CD4-positive, alpha-beta T cell (primary cell): ENCODE measurements around the gene KRT39. TPM values are rescaled to one million over a fixed set of nuclear protein-coding genes. Genes with fewer than 3 reads are reported as not detected.

Experiments
- ATAC-seq: fragments of 200-7000 bp; cut with Tn5 transposase; one replicate; pipeline ENCODE4 v1.10.0; 2022; ENCODE audit warnings: mild to moderate bottlenecking; ENCODE audit not compliant: poor library complexity
- CTCF ChIA-PET: fragments of 350-600 bp; sonication (Branson Sonifier 250); formaldehyde crosslinking; loops from one replicate; lab custom pipeline; 2021; ENCODE audit warnings: antibody characterized with exemption, inconsistent platforms; lab: Charles Lee
- POLR2A ChIA-PET: fragments of 350-600 bp; sonication (Branson Sonifier 250); formaldehyde crosslinking; loops from one replicate; lab custom pipeline; 2021; ENCODE audit warnings: antibody characterized with exemption, inconsistent platforms; lab: Charles Lee
- DNase-seq, 14 experiments: peaks; one replicate each; pipeline ENCODE4 v3.0.0-alpha.2; 2013 to 2020; ENCODE audit warnings: mixed read lengths in 2 of 14
- H3K27ac ChIP-seq, 2 donors: one replicate each; pipeline versions ENCODE4 v1.5.1 to v1.7.0; 2013; ENCODE audit warnings: low read length in 2 of 2, low read depth in 1 of 2, mild to moderate bottlenecking in 1 of 2
- H3K27me3 ChIP-seq, 2 experiments: 1 replicate in 1 of 2; 2 replicates in 1 of 2; pipeline versions ENCODE4 v1.6.1 to v1.7.0; 2013; ENCODE audit warnings: low read length in 2 of 2, control low read depth in 1 of 2, mild to moderate bottlenecking in 1 of 2, moderate library complexity in 1 of 2; ENCODE audit not compliant: insufficient read depth in 2 of 2, control insufficient read depth in 1 of 2
- H3K36me3 ChIP-seq: one replicate; pipeline ENCODE4 v1.6.1; 2013; ENCODE audit warnings: low read length, control low read depth; ENCODE audit not compliant: insufficient read depth
- H3K4me1 ChIP-seq: one replicate; pipeline ENCODE4 v1.6.1; 2013; ENCODE audit warnings: low read length, control low read depth; ENCODE audit not compliant: insufficient read depth
- H3K4me3 ChIP-seq: one replicate; pipeline ENCODE4 v1.5.1; 2013; ENCODE audit warnings: mild to moderate bottlenecking, low read length, moderate library complexity
- H3K9me3 ChIP-seq, 2 experiments: 1 replicate in 1 of 2; 2 replicates in 1 of 2; pipeline versions ENCODE4 v1.6.1 to v1.7.0; 2013; ENCODE audit warnings: low read length in 2 of 2, mild to moderate bottlenecking in 2 of 2, control low read depth in 1 of 2, moderate library complexity in 1 of 2; ENCODE audit not compliant: control insufficient read depth in 1 of 2, insufficient read depth in 1 of 2
- H3K27ac Mint-ChIP-seq: one replicate; pipeline ENCODE4 v1.8.0; 2020; ENCODE audit warnings: mixed read lengths
- H3K27me3 Mint-ChIP-seq: one replicate; pipeline ENCODE4 v1.8.0; 2021; ENCODE audit warnings: mixed read lengths
- H3K36me3 Mint-ChIP-seq: one replicate; pipeline ENCODE4 v1.8.0; 2021; ENCODE audit warnings: low read depth, mixed read lengths
- H3K4me1 Mint-ChIP-seq: one replicate; pipeline ENCODE4 v1.8.0; 2021; ENCODE audit warnings: low read depth, mixed read lengths
- H3K4me3 Mint-ChIP-seq: one replicate; pipeline ENCODE4 v1.8.0; 2020; ENCODE audit warnings: mild to moderate bottlenecking, mixed read lengths
- H3K9me3 Mint-ChIP-seq: one replicate; pipeline ENCODE4 v1.8.0; 2020; ENCODE audit warnings: mixed read lengths
- CTCF ChIP-seq: fragments of 200-600 bp; IDR thresholded peaks from one replicate; pipeline ENCODE4 v1.8.0; 2022; ENCODE audit warnings: antibody characterized with exemption, mild to moderate bottlenecking
- intact Hi-C, 2 experiments: fragments of 100-400 bp; cut with DNase I in 1 of 2; cut with micrococcal nuclease in 1 of 2; formaldehyde crosslinking; loops; one replicate each; pipeline versions ENCODE4 v1.15.1 to v1.9.0; 2023 to 2025; cut with DNase I, micrococcal nuclease
- total RNA-seq, 174 experiments: library from RNA in 2 of 174; stranded (reverse) in 2 of 174; gene quantifications; one replicate each; pipeline ENCODE4 v1.2.3 and lab custom pipeline; 2021 to 2026

KRT39 gene
- total RNA-seq, 2 experiments from 2014 or later: not detected

- Histone ChIP-seq H3K27ac (no peak overlapping the region), H3K4me1 (no peaks in the 10 kb centered on the region), H3K4me3 (no peak overlapping the region), H3K36me3 (no peaks in the 10 kb centered on the region), H3K27me3 (peaks cover 9 to 37% of the 10 kb centered on the region in 2 experiments), H3K9me3 (no peaks in the 10 kb centered on the region)
- peaks cover 88% of the 10 kb centered on the region for H3K27me3 Mint-ChIP-seq
- ChIA-PET POLR2A (no interaction called here), CTCF (no interaction called here)
- H3K4me1 Mint-ChIP-seq: no peaks in the 10 kb centered on the region
- ATAC-seq (no peak), DNase-seq (no peak)
- TF ChIP-seq CTCF: no peak
- H3K9me3 Mint-ChIP-seq: no peaks in the 10 kb centered on the region
- no peak overlapping the region for H3K27ac Mint-ChIP-seq
- H3K36me3 Mint-ChIP-seq: no peaks in the 10 kb centered on the region
- H3K4me3 Mint-ChIP-seq: no peak overlapping the region
- intact Hi-C loops: no loop called here
Measured at GRCh38 chr17:40949418-40949817, 17.3 kb downstream of the KRT39 start.

- H3K4me3 Mint-ChIP-seq: no peak overlapping the region
- H3K36me3 Mint-ChIP-seq: no peaks in the 10 kb centered on the region
- ChIA-PET POLR2A (no interaction called here), CTCF (no interaction called here)
- intact Hi-C loops: no loop called here
- no peaks in the 10 kb centered on the region for H3K4me1 Mint-ChIP-seq
- no peaks in the 10 kb centered on the region for H3K9me3 ChIP-seq
- H3K9me3 Mint-ChIP-seq: no peaks in the 10 kb centered on the region
- ATAC-seq (no peak), DNase-seq (no peak)
- H3K27me3 ChIP-seq: peaks cover 9 to 35% of the 10 kb centered on the region in 2 experiments
- no peak for TF ChIP-seq CTCF
- no peaks in the 10 kb centered on the region for H3K4me1 ChIP-seq
- no peak overlapping the region for H3K4me3 ChIP-seq
- no peaks in the 10 kb centered on the region for H3K36me3 ChIP-seq
- no peak overlapping the region for H3K27ac ChIP-seq
- peaks cover 81% of the 10 kb centered on the region for H3K27me3 Mint-ChIP-seq
- no peak overlapping the region for H3K27ac Mint-ChIP-seq
Measured at GRCh38 chr17:40947929-40948328, 18.8 kb downstream of the KRT39 start.

- Histone ChIP-seq H3K36me3 (no peaks in the 10 kb centered on the region), H3K27me3 (peaks cover 9 to 30% of the 10 kb centered on the region in 2 experiments), H3K4me1 (no peaks in the 10 kb centered on the region), H3K9me3 (no peaks in the 10 kb centered on the region), H3K4me3 (no peak overlapping the region), H3K27ac (no peak overlapping the region)
- intact Hi-C loops: no loop called here
- no peaks in the 10 kb centered on the region for H3K9me3 Mint-ChIP-seq
- no peaks in the 10 kb centered on the region for H3K4me1 Mint-ChIP-seq
- peaks cover 68% of the 10 kb centered on the region for H3K27me3 Mint-ChIP-seq
- CTCF ChIA-PET: no interaction called here
- no peaks in the 10 kb centered on the region for H3K36me3 Mint-ChIP-seq
- no peak for TF ChIP-seq CTCF
- ATAC-seq (no peak), DNase-seq (no peak)
- POLR2A ChIA-PET: no interaction called here
- no peak overlapping the region for H3K4me3 Mint-ChIP-seq
- H3K27ac Mint-ChIP-seq: no peak overlapping the region
Measured at GRCh38 chr17:40945414-40945813, 21.3 kb downstream of the KRT39 start.
